HUES6 (cell line): ENCODE data around the gene ITGB2.
A peak's percentile ranks its signal among the peaks of the same experiment; 100 is the strongest.

Source experiments
- H3K27ac ChIP-seq: 2 replicates; pipeline ENCODE4 v1.7.0; 2013; ENCODE audit warnings: low read depth, mild to moderate bottlenecking, low read length, inconsistent platforms
- H3K27me3 ChIP-seq: 2 replicates; pipeline ENCODE4 v1.6.1; 2013; ENCODE audit warnings: low read length; ENCODE audit not compliant: control insufficient read depth, insufficient read depth
- H3K36me3 ChIP-seq: 2 replicates; pipeline ENCODE4 v1.6.1; 2013; ENCODE audit warnings: low read length; ENCODE audit not compliant: control insufficient read depth, insufficient read depth
- H3K4me1 ChIP-seq: 2 replicates; pipeline ENCODE4 v1.6.1; 2013; ENCODE audit warnings: low read length; ENCODE audit not compliant: control insufficient read depth, insufficient read depth
- H3K4me3 ChIP-seq: 2 replicates; pipeline ENCODE4 v1.5.1; 2013; ENCODE audit warnings: low read depth, low read length
- H3K9ac ChIP-seq: one replicate; pipeline ENCODE4 v1.6.1; 2013; ENCODE audit warnings: mild to moderate bottlenecking, low read length
- H3K9me3 ChIP-seq: 2 replicates; pipeline ENCODE4 v1.6.1; 2013; ENCODE audit warnings: low read depth, low read length; ENCODE audit not compliant: control insufficient read depth, insufficient read depth

Gene ITGB2

DNA sequence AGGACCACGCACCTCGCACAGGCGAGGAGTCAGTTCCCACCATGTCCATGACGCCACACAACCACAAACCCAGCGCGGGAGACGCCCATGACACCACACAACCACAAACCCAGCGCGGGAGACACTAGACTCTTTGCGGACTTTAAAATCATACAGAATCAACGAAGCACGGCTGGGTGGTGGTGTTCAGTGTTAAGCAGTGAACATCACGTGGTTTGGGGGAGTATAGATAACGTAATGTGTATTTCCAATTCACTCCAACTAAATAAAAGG, 66.4 kb downstream of the ITGB2 start:
- no peak overlapping the region for H3K27ac ChIP-seq
- no peaks in the 10 kb centered on the region for H3K27me3 ChIP-seq
- H3K4me3 ChIP-seq = no peak overlapping the region
- H3K4me1 ChIP-seq = no peaks in the 10 kb centered on the region
- H3K9ac ChIP-seq = no peak overlapping the region
- no peaks in the 10 kb centered on the region for H3K9me3 ChIP-seq
- H3K36me3 ChIP-seq = peaks cover 97% of the 10 kb centered on the region

- peaks cover 97% of the 10 kb centered on the region for H3K36me3 ChIP-seq
- H3K9ac ChIP-seq = no peak overlapping the region
- H3K4me1 ChIP-seq = no peaks in the 10 kb centered on the region
- H3K9me3 ChIP-seq = no peaks in the 10 kb centered on the region
- no peak overlapping the region for H3K4me3 ChIP-seq
- H3K27me3 ChIP-seq = no peaks in the 10 kb centered on the region
- H3K27ac ChIP-seq = no peak overlapping the region
Measured at GRCh38 chr21:44853601-44854390, 66.9 kb downstream of the ITGB2 start.

GRCh38 chr21:44850905-44851657, 69.6 kb downstream of the ITGB2 start:
- H3K27me3 ChIP-seq = no peaks in the 10 kb centered on the region
- H3K9me3 ChIP-seq = no peaks in the 10 kb centered on the region
- no peak overlapping the region for H3K27ac ChIP-seq
- no peak overlapping the region for H3K9ac ChIP-seq
- H3K4me3 ChIP-seq = no peak overlapping the region
- H3K36me3 ChIP-seq = peaks cover 72% of the 10 kb centered on the region
- peaks cover 9% of the 10 kb centered on the region for H3K4me1 ChIP-seq

DNA sequence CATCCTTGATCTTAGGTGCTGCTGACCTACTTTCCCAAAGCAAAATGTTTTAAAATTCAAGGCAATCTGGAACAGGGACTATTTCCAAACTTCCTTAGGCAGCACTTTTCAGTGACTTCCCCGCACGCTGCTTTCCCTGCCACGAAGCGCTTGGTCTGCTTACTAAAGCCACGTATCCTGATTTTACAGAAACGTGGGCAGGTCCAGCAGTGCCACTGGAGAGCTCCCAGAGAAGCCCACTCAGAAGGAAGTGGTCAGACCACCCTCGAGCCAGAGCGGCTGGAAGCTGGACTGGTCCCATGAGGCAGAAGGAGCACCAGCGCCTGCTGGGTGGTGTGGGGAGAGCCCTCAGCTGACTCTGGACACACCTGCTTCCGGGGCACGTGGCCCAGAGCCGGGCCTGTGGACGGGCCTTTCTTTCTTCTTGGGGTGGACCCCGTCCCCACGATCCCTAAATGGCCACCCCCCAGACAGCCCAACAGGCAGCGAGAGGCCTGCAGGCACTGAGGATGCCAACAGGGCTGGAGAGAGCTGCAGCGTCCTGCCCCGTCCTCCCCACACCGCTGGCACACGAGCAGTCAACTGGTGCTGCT, 70.4 kb downstream of the ITGB2 start:
- no peak overlapping the region for H3K27ac ChIP-seq
- no peaks in the 10 kb centered on the region for H3K27me3 ChIP-seq
- H3K9me3 ChIP-seq = no peaks in the 10 kb centered on the region
- peaks cover 12% of the 10 kb centered on the region for H3K4me1 ChIP-seq
- peaks cover 64% of the 10 kb centered on the region for H3K36me3 ChIP-seq
- H3K4me3 ChIP-seq = no peak overlapping the region
- no peak overlapping the region for H3K9ac ChIP-seq

DNA sequence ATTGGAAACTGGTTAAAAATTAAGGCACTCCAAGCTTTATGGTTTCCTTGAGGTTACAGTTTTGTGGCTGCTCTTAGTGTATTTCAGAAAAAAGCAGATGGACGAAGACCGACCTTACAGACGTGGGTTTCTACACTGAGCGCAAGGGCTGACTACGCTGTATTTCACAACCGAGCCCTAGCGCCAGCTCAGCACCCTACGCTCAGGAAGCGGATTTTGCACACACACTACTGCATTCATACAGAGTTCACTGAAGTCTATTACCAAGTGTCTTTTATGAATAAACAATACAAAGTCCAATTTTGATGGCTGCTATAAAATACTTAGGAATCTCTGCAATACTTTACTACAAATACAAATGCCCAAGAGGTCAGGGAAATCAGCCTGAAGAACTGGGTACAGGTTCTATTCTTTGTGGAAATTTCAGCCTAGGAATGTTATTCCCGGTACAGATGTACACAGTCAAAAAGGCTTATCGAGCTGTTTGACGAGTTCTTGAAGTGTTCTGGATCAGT, 71.0 kb downstream of the ITGB2 start:
- no peak overlapping the region for H3K9ac ChIP-seq
- H3K36me3 ChIP-seq = peaks cover 58% of the 10 kb centered on the region
- no peaks in the 10 kb centered on the region for H3K27me3 ChIP-seq
- H3K4me3 ChIP-seq = no peak overlapping the region
- no peak overlapping the region for H3K27ac ChIP-seq
- H3K4me1 ChIP-seq = peaks cover 13% of the 10 kb centered on the region
- no peaks in the 10 kb centered on the region for H3K9me3 ChIP-seq

DNA sequence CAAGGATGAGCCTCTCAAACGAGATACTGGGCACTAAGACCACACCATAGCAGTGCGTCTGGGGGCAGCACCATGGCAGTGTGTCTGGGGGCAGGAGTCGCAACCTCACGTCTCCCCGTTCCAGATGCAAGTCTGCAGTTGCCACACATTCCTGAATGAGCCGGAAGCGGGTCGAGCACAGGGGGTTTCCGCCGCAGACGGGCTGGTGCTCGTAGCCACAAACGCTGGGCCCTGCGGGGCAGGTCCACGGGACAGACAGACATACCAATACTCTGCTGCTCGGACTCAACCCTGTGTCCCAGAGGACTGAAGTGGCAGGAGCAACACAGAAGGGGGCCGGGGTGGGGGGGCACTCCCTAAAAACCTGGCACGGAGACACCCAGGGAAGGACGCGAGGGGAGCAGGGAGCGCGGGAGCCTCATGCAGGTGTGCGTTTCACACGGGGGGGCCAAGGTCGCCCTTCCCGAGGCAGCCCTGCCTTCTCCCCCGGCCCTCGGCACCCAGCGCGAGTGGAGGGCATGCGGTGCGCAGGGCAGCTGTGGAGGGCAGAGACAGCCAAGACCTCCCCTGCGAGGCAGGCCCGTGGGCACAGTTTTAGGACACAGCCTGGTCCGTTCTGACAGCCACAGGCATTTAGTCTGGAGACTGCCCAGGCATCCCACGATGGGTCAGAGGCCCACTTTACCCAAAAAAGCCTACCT, 71.7 kb downstream of the ITGB2 start:
- no peak overlapping the region for H3K9ac ChIP-seq
- H3K36me3 ChIP-seq = peaks cover 51% of the 10 kb centered on the region
- H3K4me1 ChIP-seq = peaks cover 18% of the 10 kb centered on the region
- H3K27ac ChIP-seq = no peak overlapping the region
- H3K4me3 ChIP-seq = no peak overlapping the region
- H3K9me3 ChIP-seq = no peaks in the 10 kb centered on the region
- no peaks in the 10 kb centered on the region for H3K27me3 ChIP-seq

GRCh38 chr21:44847261-44848056, 73.2 kb downstream of the ITGB2 start:
- no peaks in the 10 kb centered on the region for H3K9me3 ChIP-seq
- H3K4me1 ChIP-seq = peaks cover 18% of the 10 kb centered on the region
- H3K9ac ChIP-seq = no peak overlapping the region
- H3K36me3 ChIP-seq = peaks cover 39% of the 10 kb centered on the region
- no peak overlapping the region for H3K27ac ChIP-seq
- no peak overlapping the region for H3K4me3 ChIP-seq
- no peaks in the 10 kb centered on the region for H3K27me3 ChIP-seq

DNA sequence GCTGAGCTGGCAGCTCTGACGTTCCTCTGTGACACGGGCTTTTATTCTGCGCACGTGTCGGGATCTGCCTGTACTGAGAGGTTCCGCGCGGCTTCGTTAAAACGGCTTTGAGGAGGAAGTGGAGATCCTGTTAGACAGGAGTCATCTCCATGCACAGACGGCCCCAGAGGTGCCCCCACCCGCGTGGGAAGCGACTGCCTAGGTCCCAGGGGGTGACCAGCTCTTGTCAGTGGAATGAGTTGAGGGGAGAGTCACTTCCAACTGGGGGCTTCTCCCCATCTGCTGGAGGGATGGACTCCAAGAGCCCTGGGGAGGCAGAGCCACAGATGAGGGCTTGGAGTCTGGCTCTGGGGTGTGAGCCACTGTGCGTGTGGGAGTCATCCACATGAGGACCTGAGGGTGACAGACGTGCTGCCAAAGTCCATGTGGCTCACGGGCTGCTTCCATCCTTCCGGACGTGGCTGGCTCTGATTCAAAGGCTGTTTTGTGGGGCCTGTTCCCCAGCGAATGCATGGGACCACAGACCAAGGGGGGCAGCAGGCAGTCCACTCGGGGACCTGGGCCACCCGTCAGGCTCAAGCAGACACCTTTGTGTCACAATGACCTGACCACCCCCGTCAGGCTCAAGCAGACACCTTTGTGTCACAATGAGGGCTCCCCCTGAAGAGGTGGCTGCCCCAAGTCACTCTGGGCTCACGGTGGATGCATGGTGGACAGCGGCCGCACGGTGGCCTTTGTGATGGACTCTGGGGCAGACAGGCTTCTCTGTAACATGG, 74.0 kb downstream of the ITGB2 start:
- Histone ChIP-seq H3K36me3 (peaks cover 31% of the 10 kb centered on the region), H3K27me3 (no peaks in the 10 kb centered on the region), H3K4me1 (peaks cover 18% of the 10 kb centered on the region), H3K9ac (no peak overlapping the region), H3K27ac (no peak overlapping the region), H3K9me3 (no peaks in the 10 kb centered on the region), H3K4me3 (peak overlapping the region; percentile 46; the same call in 1 of the 2 replicates)

GRCh38 chr21:44846224-44846484, 74.5 kb downstream of the ITGB2 start:
- peaks cover 26% of the 10 kb centered on the region for H3K36me3 ChIP-seq
- H3K9ac ChIP-seq = no peak overlapping the region
- peaks cover 18% of the 10 kb centered on the region for H3K4me1 ChIP-seq
- no peaks in the 10 kb centered on the region for H3K9me3 ChIP-seq
- no peaks in the 10 kb centered on the region for H3K27me3 ChIP-seq
- no peak overlapping the region for H3K27ac ChIP-seq
- peak overlapping the region; percentile 46 for H3K4me3 ChIP-seq
